Renal cortex interstitium (tissue), 11 donors: ENCODE measurements around the gene PML. TPM values are rescaled to one million over a fixed set of nuclear protein-coding genes. Genes with fewer than 3 reads are reported as not detected.
A peak's percentile ranks its signal among the peaks of the same experiment; 100 is the strongest.
"Not testable (repeated sequence)": the region's sequence is repeated elsewhere in the genome, so short reads cannot be mapped to it uniquely, and the experiment has no call there.

Experiments used
- DNase-seq, 11 donors: peaks; one replicate each; pipeline ENCODE4 v3.0.0-alpha.2; 2013; ENCODE audit warnings: low read depth in 9 of 11, low spot score in 4 of 11; ENCODE audit errors: extremely low read depth in 1 of 11
- polyA plus RNA-seq, 3 donors: library from polyadenylated mRNA; unstranded; fragments of 120-200 nt; gene quantifications; one replicate each; pipeline ENCODE4 v1.2.1, GENCODE V29; 2013; ENCODE audit not compliant: insufficient read length in 3 of 3

The PML gene
- polyA plus RNA-seq, 3 donors, result 26.9 to 39.2 (median 32.2) TPM

DNA sequence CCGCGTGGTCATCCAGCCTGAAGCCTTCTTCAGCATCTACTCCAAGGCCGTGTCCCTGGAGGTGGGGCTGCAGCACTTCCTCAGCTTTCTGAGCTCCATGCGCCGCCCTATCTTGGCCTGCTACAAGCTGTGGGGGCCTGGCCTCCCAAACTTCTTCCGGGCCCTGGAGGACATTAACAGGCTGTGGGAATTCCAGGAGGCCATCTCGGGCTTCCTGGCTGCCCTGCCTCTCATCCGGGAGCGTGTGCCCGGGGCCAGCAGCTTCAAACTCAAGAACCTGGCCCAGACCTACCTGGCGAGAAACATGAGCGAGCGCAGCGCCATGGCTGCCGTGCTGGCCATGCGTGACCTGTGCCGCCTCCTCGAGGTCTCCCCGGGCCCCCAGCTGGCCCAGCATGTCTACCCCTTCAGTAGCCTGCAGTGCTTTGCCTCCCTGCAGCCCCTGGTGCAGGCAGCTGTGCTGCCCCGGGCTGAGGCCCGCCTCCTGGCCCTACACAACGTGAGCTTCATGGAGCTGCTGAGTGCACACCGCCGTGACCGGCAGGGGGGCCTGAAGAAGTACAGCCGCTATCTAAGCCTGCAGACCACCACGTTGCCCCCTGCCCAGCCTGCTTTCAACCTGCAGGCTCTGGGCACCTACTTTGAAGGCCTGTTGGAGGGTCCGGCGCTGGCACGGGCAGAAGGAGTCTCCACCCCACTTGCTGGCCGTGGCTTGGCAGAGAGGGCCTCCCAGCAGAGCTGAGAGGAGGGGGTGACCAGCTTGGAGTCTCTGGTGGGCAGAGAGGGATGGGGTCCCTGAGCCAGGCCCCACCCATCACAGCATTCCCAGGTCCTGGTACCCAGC lies 50.0 kb downstream of the PML start:
- no peak for DNase-seq

DNA sequence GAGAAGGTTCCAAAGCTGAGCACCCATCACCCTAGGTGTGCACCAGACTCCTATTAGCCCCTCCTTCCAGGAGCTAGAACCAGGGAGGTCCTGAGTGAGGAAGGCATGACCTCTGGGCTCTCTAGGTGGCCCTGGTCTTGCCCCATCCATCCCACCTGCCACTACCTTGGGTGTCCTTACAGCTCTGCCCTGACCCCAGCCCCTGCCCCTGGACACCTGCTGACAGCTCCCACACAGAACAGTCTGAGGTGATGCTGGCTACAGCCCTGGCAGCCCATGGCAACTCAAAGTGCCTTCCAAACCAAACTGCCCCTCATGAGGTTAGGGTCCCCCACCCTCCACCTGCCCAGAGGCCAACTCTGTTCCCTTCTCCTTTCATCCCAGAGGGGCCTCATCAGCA lies 50.7 kb downstream of the PML start:
- DNase-seq, result no peak

DNA sequence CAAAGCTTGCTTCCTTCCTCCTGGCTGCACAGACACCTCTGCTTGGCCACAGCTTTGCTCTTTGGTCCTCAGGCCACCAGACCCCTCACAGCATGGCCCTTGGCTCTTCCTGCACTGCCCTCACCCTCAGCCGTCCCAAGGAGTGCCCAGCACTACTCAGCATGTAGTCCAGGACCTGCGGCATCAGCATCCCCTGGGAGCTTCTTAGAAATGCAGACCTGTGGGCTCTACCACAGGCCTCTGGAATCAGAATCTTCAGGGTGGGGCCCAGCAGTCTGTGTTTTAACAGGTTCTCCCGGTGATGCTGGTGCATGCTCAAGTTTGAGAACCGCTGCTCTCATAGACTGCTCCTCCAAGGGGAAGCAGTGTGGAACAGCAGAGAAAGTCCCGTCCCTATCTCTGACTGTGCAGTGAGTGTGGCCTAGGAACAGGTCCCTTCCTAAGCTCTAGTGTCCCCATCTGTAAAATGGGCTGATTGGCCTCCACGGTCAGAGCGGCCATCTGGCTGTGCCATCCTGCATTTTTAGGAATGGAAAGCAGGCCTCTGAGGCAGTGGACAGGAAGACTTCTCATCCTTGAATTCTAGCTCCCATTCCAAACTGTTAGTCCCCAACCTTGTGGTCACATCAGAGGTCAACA lies 51.2 kb downstream of the PML start:
- DNase-seq, result no peak

DNA sequence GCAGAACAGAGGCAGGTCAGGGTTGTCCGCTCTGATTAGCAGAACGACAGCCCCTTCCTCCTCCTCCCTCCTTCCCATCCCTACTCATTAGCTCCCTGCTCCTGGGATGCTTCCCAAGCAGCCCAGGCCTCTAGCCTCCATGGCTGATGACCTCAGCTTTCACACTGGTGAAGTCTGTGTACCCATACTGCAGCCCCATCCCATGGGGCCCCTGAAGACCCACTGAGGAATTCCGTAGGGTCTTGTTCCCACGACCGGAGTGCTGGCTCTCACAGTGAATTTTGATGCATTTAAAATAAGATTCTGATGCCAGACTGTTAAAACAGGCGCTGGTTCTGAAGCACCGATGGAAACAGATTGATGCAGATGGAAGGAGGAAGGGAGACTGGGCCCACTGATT lies 51.8 kb downstream of the PML start:
- DNase-seq, result no peak

DNA sequence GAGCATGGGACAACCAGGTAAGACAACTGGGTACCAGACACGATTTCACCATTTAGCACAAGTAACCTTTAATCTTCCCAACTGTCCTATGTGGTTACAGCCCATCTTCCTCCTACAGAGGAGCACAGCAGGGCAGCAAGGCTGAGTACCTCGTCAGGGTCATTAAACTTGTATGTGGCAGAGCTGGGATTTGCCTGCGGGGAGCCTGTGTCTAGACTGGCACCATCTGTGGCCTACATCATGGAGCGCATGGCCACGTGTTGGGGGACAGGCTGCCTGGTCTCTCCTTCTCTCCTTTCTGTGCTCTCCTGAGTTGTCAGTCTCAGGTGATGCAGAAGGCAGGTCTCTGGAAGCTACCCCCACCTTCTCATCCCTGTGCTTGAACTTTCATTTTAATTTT lies 55.6 kb downstream of the PML start:
- no peak for DNase-seq

DNA sequence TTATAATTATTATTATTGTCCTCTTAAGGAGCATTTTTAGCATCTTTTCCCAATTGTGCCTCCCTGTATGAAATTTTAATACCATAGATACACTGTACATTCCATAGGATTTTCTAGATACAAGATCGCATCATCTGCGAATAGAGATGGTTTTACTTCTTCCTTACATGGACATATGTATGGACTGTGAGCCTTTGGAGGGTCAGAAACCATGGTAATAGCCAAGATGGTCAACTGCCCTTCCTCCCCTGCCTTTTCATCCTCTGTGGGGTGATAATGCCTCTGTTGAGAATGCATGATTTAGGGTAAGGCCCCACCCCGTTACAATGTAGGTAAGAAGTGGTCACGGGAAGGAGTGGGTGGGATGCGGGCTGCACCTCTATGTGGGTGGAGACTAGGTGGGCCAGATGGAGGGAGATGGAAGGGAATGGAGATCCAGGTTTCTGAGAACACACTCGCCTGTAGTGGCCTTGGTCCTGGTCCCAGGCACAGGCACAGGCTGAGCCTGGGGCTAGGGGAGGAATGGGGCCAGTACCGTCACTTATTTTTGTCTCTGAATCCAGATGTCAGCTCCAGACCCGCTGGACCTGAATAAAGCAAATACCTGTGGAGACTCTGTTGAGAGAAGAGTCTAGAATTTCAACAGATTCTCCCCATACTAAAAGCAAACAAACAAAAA lies 56.2 kb downstream of the PML start:
- DNase-seq, result no peak

DNA sequence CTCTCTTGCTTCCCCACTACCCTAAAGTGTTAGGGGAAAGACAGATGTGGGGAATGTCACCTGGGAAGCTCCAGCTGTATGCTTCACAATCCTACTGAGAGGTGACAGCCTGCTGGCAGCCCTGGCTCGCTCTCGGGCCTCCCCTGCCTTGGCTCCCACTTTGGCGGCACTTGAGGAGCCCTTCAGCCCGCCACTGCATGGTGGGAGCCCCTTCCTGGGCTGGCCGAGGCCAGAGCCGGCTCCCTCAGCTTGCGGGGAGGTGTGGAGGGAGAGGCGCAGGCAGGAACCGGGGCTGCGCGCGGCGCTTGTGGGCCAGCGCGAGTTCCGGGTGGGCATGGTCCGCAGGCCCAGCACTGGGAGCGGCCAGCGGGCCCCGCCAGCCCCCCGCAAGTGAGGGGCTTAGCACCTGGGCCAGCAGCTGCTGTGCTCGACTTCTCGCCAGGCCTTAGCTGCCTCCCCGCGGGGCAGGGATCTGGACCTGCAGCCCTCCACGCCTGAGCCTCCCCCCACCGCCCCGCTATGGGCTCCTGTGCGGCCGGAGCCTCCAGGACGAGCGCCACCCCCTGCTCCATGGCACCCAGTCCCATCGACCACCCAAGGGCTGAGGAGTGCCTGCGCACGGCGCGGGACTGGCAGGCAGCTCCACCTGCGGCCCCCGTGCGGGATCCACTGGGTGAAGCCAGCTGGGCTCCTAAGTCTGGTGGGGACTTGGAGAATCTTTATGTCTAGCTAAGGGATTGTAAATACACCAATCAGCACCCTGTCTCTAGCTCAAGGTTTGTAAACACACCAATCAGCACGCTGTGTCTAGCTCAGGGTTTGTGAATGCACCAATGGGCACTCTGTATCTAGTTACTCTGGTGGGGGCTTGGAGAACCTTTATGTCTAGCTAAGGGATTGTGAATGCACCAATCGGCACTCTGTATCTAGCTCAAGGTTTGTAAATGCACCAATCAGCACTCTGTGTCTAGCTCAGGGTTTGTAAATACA lies 58.0 kb downstream of the PML start:
- not testable (repeated sequence) for DNase-seq

DNA sequence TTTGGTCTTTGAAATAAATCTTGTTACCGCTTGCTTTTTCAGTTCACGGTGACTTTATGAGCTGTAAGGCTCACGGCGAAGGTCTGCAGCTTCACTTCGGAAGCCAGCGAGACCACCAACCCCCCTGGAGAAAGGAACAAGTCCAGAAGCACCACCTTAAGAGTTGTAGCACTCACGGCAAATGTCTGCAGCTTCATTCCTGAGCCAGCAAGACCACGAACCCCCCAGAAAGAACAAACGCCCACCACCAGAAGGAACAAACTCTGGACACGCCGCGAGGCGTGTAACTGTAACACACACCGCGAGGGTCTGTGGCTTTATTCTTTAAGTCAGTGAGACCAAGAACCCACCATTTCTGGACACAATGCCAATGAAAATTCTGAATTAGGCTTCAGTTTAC lies 59.0 kb downstream of the PML start:
- DNase-seq, result no peak

DNA sequence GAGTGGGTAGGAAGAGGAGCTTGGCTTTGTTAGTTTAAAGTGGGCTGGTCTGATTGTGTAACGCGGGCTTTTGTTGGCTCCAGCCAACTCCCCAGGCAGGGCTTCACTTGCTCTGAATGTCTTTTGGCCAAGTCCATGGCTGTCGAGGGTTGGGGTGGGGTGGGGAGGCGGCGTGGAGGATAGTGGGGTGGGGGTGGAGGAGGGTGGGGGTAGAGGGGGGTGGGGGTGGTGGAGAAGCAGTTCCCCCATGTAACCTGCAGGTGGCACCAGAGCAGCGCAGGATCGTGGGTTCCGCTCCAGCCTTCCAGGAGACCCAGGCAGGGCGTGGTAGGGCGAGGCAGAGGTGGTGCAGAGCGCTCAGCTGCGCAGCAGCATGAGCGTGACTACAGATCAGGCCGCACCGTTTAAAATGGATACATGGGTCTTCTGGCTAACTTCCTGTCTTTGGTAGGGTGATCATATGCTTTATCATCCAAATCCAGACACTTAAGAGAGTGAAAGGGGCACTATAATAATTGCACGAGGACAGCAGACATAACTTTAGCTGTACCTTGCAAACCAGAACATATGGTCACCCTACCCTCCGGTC lies 59.5 kb downstream of the PML start:
- DNase-seq, result peak in 7 of 11 donors; percentile 42 to 64 (median 53)

DNA sequence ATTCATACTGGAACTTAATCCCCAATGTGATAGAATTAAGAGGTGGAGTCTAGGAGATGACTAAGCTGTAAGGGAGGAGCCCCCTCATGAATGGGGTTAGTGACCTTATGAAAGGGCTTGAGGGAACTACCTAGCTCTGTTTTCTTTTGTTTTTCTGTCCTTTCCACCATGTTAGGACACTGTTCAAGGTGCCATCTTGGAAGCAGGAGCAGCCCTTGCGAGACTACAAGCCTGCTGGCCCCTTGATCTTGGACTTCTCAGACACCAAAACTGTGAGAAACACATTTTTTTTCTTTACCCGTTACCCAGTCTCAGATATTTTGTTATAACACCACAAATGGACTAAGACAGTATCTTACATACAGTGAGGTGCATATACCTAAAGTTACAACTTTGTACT lies 61.3 kb downstream of the PML start:
- DNase-seq, result no peak

DNA sequence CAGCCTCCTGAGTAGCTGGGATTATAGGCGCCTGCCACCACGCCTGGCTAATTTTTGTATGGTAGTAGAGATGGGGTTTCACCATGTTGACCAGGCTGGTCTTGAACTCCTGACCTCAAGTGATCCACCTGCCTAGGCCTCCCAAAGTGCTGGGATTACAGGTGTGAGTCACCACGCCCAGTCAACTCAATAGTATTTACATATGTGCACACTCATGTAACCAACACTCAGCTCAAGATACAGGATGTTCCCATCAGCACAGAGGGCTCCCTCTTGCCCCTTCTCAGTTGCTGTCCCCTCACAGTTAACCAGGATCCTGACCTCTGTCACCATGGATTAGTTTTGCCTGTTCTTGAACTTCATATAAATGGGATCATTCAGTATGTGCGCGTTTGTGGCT lies 61.8 kb downstream of the PML start:
- not testable (repeated sequence) for DNase-seq

DNA sequence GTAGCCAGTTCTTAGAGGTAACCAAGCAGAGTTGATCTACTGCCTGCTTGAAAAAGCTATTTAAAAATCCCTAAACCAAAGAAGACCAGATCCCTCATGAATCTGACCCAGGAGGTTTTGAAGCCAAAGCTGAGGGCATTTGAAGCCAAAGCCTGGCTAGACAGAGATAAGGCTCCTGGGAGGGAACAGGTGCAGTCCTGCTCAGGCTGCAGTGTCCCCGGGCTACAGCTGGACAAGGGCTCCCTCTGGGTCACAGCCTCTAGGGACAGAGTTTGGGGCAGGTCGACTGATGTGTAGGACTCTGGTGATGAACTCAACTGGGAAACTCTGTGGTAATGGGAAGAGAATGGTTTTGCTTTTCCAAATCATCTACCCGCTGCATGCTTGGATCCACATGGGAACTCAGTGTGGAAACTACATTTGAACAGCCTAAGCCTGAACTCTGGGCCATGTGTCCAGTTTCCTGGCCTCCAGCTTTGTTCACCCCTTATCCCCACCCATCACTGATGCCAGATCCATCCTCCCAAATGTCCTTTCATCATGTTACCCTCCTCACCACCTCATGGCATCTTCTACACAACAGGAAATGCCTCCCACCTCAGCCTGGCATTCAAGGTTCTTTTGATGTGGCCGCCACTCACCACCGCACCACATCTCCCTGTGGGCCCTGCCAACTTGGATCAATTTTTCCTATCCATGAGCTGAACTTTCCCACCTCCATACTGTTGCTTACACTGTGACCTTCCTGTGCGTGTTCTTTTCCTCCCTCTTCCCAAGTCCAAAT lies 64.7 kb downstream of the PML start:
- not testable (repeated sequence) for DNase-seq

DNA sequence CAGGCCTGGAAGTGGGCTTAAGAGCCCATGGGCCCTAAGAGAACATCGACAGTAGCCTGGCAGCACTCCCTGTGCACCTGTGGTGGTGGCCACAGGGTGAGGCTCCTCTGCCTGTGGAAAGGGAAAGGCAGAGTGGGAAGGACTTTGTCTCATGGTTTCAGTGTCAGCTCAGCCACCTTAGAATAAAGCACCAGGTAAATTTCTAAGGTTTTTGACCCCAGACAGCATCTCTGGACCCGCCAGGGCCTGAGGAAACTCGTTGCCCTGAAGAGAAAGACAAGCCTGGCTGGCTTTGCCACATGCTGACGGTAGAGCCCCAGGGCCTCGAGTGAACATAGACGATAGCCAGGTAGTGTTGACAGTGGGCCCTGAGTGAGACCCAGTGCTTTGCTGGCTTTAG lies 65.7 kb downstream of the PML start:
- DNase-seq, result no peak

DNA sequence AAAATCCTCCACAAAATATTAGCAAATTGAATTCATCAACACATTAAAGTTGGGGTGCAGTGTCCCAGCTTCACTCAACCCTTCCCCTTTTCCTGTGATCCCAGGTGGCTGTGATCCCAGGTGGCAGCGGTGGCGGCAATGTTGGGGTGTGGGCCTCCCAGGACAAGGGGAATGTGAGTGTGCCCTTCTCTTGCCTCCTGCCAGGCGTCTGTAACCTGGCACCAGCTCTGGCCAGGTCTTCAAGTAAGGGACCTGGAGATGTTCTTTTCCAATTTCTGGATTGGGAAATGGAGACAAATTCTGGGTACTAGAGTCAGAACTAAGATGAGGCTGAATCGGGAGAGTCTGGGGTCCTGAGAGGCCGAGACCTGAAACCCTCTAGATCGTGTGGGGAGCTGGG lies 67.7 kb downstream of the PML start:
- DNase-seq, result no peak

DNA sequence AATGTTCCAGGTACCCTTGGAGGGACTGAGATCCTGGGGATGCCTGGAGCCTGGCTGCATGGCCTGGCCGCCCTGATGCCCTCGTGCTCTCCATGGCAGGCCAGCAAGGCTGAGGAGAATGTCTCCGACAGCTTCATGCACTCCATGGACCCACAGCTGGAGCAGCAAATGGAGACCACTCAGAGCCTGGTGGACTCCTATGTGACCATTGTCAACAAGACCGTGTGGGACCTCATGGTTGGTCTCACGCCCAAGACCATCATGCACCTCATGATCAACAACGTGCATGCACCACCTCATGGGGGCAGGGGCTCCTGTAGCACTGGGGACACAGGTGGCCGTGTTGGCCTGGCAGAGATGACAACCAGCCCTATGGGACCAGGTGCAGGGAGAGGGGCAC lies 68.2 kb downstream of the PML start:
- no peak for DNase-seq

DNA sequence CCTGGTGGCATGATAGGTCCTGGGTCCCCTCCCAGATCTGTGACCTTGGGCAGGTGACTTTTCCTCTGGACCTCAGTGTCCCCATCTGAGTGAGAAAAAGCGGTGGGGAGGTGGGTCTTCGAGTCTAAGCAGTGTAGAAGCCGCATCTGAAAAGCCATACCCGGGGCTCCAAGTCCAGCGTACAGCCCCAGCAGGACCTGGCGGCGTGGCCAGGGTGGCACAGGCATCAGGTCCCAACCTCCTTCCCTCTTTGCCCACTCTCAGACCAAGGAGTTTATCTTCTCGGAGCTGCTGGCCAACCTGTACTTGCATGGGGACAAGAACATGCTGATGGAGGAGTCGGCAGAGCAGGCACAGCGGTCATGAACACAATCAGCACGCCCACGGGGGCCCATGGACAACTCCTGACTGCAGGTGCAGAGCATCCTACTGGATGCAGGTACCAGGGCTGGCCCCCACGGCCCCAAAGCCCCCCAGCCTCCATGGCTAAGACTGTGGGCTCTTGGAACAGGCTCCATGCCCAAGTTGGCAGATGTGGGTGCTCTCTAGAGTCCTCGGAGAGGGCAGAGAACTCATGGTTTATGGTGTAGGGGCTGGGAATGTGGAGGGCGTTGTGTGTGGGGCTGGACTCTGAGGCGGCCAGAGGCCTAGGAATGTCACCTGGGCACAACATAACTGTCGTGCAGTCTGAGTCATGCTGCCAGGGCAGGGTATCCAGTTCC lies 69.1 kb downstream of the PML start:
- not testable (repeated sequence) for DNase-seq

DNA sequence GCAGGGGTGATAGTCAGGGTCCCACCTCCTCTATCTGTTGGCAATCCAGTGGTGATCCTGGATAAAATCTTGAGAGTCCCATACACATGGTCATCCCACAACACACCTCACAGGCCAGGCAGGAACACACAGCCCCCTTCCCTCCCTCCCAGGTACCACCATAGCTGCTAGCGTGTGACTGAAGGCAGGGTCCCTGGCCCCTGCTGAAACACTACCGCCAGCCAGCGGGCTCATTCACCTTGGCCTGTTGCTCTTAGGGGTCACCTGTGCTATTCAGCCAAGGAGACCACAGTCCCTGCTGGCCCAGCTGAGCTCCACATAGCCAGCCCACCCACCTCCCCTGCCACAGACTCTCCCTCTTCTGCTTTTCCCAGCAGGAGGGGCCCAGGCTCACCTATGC lies 69.7 kb downstream of the PML start:
- not testable (repeated sequence) for DNase-seq
